GM18873 (cell line): ENCODE measurements around the gene CEACAM1.
"Not testable (repeated sequence)": the region's sequence is repeated elsewhere in the genome, so short reads cannot be mapped to it uniquely, and the experiment has no call there.

Experiments used
- ATAC-seq: cut with Tn5 transposase; IDR thresholded peaks from one replicate; pipeline ENCODE4 v1.9.1; 2021; ENCODE audit warnings: mild to moderate bottlenecking, moderate library complexity, moderate number of reproducible peaks; ENCODE audit not compliant: unreplicated experiment, low FRiP score

Gene CEACAM1

GRCh38 chr19:42528354-42529247 is at the start of gene CEACAM1:
Gene CEACAM1 (minus strand): TSS chr19:42528481. CDS start chr19:42528374, 107 bp downstream.
- no peak for ATAC-seq

DNA sequence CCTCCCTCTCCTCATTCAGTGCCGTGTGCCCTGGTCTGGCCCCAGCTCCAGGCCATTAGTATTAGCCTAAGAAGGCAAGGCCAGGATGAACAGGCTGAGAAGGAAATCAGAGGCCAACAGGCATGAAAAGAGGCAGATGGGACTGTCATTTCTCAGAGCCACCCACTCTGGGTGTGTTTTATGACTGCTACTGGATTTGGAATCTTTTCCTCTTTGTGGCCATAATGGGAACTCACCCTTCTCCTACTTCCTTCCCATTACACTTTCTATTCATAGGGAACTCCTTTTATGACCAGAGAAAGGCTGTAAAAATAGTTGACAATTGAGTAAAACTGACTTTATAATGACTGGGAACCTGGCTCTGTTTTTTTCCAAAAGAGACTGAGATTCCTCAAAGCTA is 48.7 kb upstream of the CEACAM1 start:
- no peak for ATAC-seq

- ATAC-seq: no peak
These were observed 48.0 kb upstream of the CEACAM1 start for GRCh38 chr19:42576241-42576640.

DNA sequence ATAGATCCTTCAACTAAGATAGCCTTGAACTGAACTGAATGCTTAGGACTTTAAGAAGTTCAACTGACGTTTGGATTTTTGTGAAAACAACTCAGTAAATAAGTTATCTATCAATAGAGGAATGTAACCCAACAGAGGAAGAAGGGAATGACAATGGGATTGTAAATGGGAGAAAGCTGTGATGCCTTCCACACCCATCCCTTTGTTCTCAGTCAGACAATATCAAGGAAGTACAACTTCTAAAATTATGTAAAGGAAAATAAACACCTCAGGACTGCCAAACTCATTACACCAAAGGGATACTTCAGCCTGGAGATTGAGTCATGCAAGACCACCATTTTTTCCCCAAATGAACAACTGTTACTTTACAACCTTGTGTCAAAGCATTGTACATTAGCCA is 45.4 kb upstream of the CEACAM1 start:
- ATAC-seq: no peak

GRCh38 chr19:42571116-42571515 is 42.8 kb upstream of the CEACAM1 start:
- no peak for ATAC-seq

DNA sequence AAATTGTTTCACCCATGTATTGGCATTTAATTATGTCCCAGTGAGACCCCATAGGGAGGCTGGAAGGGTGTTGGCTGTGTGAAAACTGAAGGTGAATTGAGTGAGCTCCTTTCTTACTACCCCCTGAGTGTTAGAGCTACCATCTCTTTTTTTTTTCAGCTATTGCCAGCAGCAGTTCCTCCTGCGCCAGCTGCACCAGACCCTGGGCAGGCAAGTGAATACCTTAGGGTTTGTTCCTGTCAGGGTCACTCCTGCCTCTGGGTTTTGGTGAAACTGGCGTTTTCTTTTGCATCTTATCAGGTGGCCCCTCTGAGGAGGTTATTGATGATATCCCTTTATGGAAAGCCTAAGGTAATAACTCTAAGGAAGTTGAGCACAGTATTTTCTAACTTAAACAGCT is 40.9 kb upstream of the CEACAM1 start:
- ATAC-seq: no peak

DNA sequence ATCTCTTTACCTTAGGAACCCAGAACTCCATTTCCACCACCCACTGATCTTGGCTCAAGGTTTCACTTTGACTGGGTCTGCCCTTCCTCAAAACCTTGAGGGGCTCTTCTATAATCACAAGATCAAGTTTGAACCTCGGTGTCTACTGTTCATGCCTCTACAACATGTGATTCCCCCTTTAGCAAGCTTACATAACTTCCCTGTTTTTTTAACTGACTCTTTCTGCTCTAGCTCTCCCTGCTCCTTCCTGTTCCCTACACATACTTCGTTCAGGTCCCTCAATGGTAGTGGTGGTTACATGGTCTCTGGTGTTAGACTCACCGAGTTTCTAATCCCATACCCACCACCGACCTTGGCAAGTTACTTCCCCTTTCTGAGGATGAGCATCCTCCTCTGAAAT is 39.7 kb upstream of the CEACAM1 start:
- ATAC-seq: no peak

DNA sequence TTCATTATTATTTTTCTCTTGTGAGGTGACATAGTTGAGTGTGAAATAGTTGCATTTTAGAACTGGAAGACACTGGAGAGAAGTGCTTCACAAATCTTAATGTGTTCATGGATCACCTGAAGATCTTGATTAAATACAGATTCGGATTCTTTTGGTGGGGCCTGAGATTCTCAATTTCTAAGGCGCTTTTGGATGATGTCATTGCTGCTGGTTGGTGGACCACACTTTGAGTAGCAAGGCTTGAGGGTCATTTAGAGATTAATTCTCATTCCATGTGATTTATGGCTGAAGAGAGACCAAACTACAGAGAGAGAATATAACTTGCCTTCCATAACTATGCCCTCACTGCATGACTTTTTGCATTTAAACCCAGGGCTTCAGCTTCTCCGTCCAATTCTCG is 39.3 kb upstream of the CEACAM1 start:
- ATAC-seq: no peak

DNA sequence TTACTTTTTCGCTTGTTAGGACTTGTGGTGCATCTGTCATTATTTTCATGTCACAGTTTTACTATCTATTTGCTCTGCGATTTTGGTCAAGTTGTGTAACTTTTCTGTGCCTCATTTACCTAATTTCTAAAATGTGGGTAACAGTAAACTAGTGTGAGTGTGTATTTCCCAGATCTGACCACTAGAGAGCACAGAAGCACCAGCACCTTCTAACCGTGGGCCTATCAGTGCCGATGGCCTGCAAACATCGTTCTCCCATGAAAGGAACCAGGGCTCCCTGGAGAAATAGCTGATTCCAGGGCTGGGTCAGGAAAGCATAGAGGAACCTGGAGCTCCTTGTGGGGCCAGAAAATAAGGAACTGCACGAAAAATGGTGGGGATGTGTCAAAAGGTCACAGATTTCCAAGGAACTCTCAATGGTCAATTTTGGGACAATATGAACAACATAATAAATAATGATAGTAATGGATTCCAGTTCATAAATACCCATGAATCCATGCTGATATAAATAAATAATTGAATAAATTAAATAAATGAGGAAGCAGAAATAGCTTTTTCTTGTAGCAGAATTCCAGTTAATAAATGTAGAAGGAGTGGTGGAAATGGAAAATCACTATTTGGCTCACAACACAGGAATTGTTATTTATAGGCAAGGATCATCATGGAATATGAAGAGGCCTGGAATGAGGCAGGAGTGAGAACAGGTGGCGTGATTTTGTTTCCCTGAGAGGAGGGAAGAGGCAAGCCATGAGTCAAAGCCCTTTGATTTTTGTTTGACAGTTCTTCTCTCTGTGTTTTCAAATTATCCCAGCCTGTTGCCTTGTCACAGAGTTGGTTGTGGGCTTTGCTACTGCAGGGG is 35.3 kb upstream of the CEACAM1 start:
- ATAC-seq: no peak

GRCh38 chr19:42561512-42561911 is 33.2 kb upstream of the CEACAM1 start:
- ATAC-seq: no peak

DNA sequence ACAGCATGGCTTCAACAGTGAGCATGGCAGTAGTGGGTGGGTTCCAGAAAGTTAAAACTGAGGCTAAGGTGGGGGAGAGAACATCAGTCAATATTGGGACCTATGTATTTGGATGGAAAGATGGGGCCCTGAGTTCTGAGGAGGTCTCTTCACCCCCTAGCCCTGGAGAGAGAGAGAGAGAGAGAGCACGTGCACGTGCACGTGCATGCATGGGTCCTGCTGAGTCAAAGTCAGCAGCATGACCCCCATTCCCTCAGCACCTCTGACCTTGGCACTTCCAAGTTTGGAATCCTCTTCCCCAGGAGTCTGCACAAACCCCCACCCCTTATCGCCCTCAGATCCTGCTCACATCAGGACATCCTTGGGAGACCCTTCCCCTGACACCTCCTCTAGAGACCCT is 32.5 kb upstream of the CEACAM1 start:
- ATAC-seq: no peak

GRCh38 chr19:42558450-42559150 is 30.3 kb upstream of the CEACAM1 start:
- no peak for ATAC-seq

DNA sequence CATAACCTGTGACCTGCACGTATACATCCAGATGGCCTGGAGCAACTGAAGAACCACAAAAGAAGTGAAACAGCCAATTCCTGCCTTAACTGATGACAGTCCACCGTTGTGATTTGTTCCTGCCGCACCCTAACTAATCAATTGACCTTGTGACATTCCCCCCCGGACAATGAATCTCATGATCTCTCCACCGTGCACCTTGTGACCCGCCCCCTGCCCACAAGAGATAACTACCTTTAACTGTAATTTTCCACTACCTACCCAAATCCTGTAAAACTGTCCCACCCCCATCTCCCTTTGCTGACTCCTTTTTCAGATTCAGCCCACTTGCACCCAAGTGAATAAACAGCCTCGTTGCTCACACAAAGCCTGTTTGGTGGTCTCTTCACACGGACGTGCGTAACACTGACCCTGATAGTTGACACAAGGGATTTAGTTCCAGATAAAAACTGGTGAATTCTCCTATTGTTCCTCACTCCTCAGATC is 29.1 kb upstream of the CEACAM1 start:
- not testable (repeated sequence) for ATAC-seq

DNA sequence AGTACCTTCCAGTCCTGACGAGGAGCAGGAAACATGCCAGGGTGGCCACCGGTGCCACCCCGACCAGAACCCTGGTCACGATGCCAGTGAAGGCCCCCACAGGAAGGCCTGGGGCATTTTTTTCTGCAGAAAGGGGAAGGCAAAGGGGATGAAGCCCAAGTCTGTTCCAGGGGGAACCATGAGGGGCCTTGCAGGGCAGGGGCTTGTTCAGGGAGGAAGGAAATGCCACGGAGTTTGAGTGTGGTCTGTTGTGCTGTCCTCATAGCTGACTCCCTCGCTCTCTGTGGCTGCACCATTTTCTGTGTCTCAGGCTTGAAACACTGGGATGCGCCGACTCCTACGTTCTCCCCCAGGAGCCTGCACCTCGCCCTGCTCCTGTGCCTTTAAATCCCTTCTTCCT is 27.5 kb upstream of the CEACAM1 start:
- ATAC-seq: no peak

DNA sequence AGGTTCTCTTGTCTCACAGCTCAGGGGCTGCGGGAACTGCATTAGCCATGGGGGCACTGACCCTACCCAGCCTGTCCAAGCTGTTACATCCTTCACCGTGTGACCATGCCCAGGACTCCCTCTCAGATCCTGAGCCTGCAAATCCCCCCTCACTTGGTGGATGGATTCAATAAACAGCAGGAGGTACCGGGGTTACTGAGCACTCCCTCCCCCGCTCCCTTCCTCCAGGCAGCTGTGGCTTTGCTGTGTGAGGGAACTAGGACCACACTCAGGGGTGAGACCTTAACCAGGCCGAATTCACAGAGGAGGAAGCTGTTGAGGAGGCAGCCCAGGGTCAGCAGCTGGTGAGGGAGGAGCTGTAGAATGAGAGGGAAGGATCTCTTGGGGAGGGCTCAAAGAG is 27.0 kb upstream of the CEACAM1 start:
- ATAC-seq: no peak

GRCh38 chr19:42554046-42554575 is 25.8 kb upstream of the CEACAM1 start:
- ATAC-seq: no peak

- ATAC-seq: no peak
These were observed 25.2 kb upstream of the CEACAM1 start for GRCh38 chr19:42553292-42554045.

DNA sequence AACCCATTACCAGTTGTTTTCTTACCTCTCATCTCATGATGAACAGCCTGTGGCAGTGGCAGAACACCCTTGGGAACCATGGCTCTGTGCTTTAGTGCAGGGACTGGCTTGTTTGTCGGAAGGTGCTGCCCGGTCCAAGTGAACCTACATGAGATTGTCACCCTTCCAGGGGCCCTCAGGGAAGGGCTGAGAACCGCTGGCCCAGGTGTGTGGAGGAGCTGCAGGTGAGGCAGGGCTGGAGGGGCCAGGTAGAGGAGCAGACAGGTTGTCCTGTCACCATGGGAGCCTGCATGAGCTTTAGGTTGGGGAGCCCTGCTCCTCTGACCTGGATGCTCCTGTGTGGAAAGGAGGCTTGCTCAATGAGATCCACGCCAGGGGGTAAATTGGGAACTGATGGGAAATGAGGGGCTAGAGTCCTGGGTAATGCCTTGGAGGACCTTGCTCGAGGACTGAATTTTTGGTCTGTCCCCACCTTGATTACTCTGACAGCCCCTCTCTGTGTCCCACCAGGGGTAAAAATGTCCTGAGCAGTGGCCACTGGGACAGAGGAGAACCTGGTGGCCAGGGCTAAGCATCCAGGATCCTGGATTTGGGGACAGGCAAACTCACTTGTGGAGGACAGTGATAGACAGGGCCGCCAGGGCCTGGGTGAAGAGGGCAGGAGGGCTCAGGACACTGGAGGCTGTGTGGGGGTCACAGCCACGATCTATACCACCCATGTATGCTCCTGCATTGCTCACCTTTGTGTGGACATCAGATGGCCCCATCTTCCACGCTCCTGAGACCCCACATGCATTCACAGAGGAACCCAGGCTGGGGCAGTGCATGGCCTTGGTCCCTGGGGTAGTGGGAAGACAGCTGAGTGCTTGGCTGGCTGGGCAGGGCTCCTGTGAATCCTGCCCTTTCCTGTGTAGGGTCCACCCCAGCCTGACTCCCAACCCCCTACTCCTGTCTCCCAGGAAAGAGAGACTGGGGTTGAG is 24.1 kb upstream of the CEACAM1 start:
- ATAC-seq: no peak

DNA sequence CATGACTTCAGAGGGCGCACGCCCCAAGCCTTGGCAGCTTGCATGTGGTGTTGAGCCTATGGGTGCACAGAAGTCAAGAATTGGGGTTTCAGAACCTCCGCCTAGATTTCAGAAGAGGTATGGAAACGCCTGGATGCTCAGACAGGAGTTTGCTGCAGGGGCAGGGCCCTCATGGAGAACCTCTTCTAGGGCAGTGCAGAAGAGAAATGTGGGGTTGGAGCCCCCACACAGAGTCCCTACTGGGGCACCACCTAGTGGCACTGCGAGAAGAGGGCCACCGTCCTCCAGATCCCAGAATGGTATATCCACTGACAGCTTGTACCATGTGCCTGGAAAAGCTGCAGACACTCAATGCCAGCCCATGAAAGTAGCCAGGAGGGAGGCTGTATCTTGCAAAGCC is 22.2 kb upstream of the CEACAM1 start:
- not testable (repeated sequence) for ATAC-seq
